ENCODE results near the gene CETN2.

CETN2 gene

GRCh38 chrX:152830312-152831305, at the start of gene CETN2, which contains the start of gene NSDHL:
TSS of gene CETN2 (minus strand) at chrX:152830757. CDS start at chrX:152830710, 47 bp downstream.
TSS of gene NSDHL (plus strand) at chrX:152831063. CDS start at chrX:152846325, 15,262 bp downstream.
- no peak for TF ChIP-seq CTCF (IDR thresholded peaks at IDR 0.05; ENCODE audit: control extremely low read depth, extremely low read depth, low read depth, missing control alignments)

GRCh38 chrX:152878976-152879755, 48.6 kb upstream of the CETN2 start:
- POLR2A ChIA-PET = no interaction called here
- CTCF ChIA-PET = no interaction called here
- no peak for TF ChIP-seq CTCF (IDR thresholded peaks at IDR 0.05; ENCODE audit: control extremely low read depth, extremely low read depth, low read depth, missing control alignments)
- DNase-seq (ENCODE audit: extremely low spot score) = no peak

More at GRCh38 chrX:152830312-152831305, at the start of gene CETN2, which contains the start of gene NSDHL:
- DNase-seq (ENCODE audit: extremely low spot score) = peak; percentile 95
- ChIA-PET CTCF (interaction anchor here (3.0 kb wide), 1 partner anchor 9 kb away, joined by 8 read pairs; no protein-coding TSS in a partner anchor), POLR2A (interaction anchor here (0.7 kb wide), 1 partner anchor 88 kb away, joined by 3 read pairs; no protein-coding TSS in a partner anchor)

- ChIA-PET CTCF (interaction anchor here (1.0 kb wide), 1 partner anchor 29 kb away, joined by 3 read pairs; no protein-coding TSS in a partner anchor), POLR2A (no interaction called here)
- TF ChIP-seq CTCF (IDR thresholded peaks at IDR 0.05; ENCODE audit: control extremely low read depth, extremely low read depth, low read depth, missing control alignments) = no peak
- no peak for DNase-seq (ENCODE audit: extremely low spot score)
Measured at GRCh38 chrX:152876931-152877840, 46.6 kb upstream of the CETN2 start.

GRCh38 chrX:152873361-152873760, 42.8 kb upstream of the CETN2 start:
- no peak for TF ChIP-seq CTCF (IDR thresholded peaks at IDR 0.05; ENCODE audit: control extremely low read depth, extremely low read depth, low read depth, missing control alignments)
- POLR2A ChIA-PET = no interaction called here
- CTCF ChIA-PET = interaction anchor here (1.2 kb wide), 1 partner anchor 9 kb away, joined by 4 read pairs; no protein-coding TSS in a partner anchor
- no peak for DNase-seq (ENCODE audit: extremely low spot score)

- CTCF ChIA-PET = interaction anchor here (1.2 kb wide), 1 partner anchor 10 kb away, joined by 4 read pairs; no protein-coding TSS in a partner anchor
- no peak for DNase-seq (ENCODE audit: extremely low spot score)
- no peak for TF ChIP-seq CTCF (IDR thresholded peaks at IDR 0.05; ENCODE audit: control extremely low read depth, extremely low read depth, low read depth, missing control alignments)
- POLR2A ChIA-PET = no interaction called here
Measured at GRCh38 chrX:152872522-152872921, 42.0 kb upstream of the CETN2 start.

All from GM10248 (cell line).